K562 (cell line): Measurements from ENCODE around the gene SIK3.

Source experiments
- CTCF ChIP-seq, 3 experiments: IDR thresholded peaks in 2 of 3; conservative IDR thresholded peaks in 1 of 3; 2 replicates each; pipeline ENCODE4 v1.5.1; 2011 to 2012; ENCODE audit warnings: low read length in 3 of 3, mild to moderate bottlenecking in 3 of 3, control low read depth in 2 of 3, improper control_type of control experiment in 1 of 3, inconsistent platforms in 1 of 3, low read depth in 1 of 3, mixed read lengths in 1 of 3, moderate library complexity in 1 of 3; ENCODE audit not compliant: insufficient read depth in 2 of 3
- EP300 ChIP-seq: IDR thresholded peaks from 2 replicates; pipeline ENCODE4 v1.6.1; 2012; ENCODE audit warnings: low read length, improper control_type of control experiment
- MBD1 ChIP-seq: fragments of 250-450 bp; sonication (Bioruptor Pico); IDR thresholded peaks from 2 replicates; pipeline ENCODE4 v1.8.0; 2022; ENCODE audit warnings: inconsistent platforms
- PHF8 ChIP-seq: fragments of 200-600 bp; sonication (generic); IDR thresholded peaks from 2 replicates; pipeline ENCODE4 v1.6.1; 2012; ENCODE audit warnings: mixed run types, mild to moderate bottlenecking, inconsistent platforms, low read length, moderate library complexity, borderline replicate concordance
- REST ChIP-seq, 2 experiments: fragments of 450-650 bp; formaldehyde crosslinking in 1 of 2; IDR thresholded peaks; 2 replicates each; pipeline versions ENCODE4 v1.4.0 to v1.6.1; 2014 to 2020; ENCODE audit warnings: mild to moderate bottlenecking in 2 of 2, borderline replicate concordance in 1 of 2, low read depth in 1 of 2
- SREBF2 ChIP-seq: sonication (generic); formaldehyde crosslinking; IDR thresholded peaks from 2 replicates; pipeline ENCODE4 v1.4.0; 2020; ENCODE audit warnings: mild to moderate bottlenecking, missing genetic modification reagents
- ZBTB17 ChIP-seq: fragments of 450-650 bp; formaldehyde crosslinking; IDR thresholded peaks from 2 replicates; pipeline ENCODE4 v1.4.0; 2020; ENCODE audit warnings: mild to moderate bottlenecking
- ZC3H11A ChIP-seq: IDR thresholded peaks from 2 replicates; pipeline ENCODE4 v1.6.1; 2012; ENCODE audit warnings: low read depth, low read length, improper control_type of control experiment

GRCh38 chr11:116928845-116929244, 169.4 kb downstream of the SIK3 start:
- TF ChIP-seq ZBTB17 (CRISPR knock-in tag), result no peak
- no peak for TF ChIP-seq SREBF2 (CRISPR knock-in tag)
- no peak for TF ChIP-seq PHF8
- TF ChIP-seq CTCF (IDR thresholded peaks at IDR 0.05 in 2 of 3, conservative IDR thresholded peaks at IDR 0.05 in 1 of 3; ENCODE audit: insufficient read depth in 2 of 3, low read depth in 1 of 3, low read length in 3 of 3), result no peak
- no peak for TF ChIP-seq REST (IDR thresholded peaks at IDR 0.05; ENCODE audit: borderline replicate concordance)
- no peak for TF ChIP-seq REST (CRISPR knock-in tag; IDR thresholded peaks at IDR 0.05; ENCODE audit: low read depth)
- TF ChIP-seq ZC3H11A, result no peak
- no peak for TF ChIP-seq MBD1 (CRISPR knock-in tag)
- TF ChIP-seq EP300, result no peak
